Mononuclear cell (primary cell): ENCODE data around the gene CMIP. TPM values are rescaled to one million over a fixed set of nuclear protein-coding genes. Genes with fewer than 3 reads are reported as not detected.

Source experiments
- H3K27me3 ChIP-seq: 2 replicates; pipeline ENCODE4 v1.6.0; 2011; ENCODE audit warnings: low read length, control low read depth; ENCODE audit not compliant: insufficient read depth
- H3K4me1 ChIP-seq: 2 replicates; pipeline ENCODE4 v1.5.1; 2011; ENCODE audit warnings: mild to moderate bottlenecking, low read length, control low read depth; ENCODE audit not compliant: insufficient read depth
- H3K4me3 ChIP-seq: 2 replicates; pipeline ENCODE4 v1.5.1; 2011; ENCODE audit warnings: mild to moderate bottlenecking, low read length, moderate library complexity
- H3K9me3 ChIP-seq: 2 replicates; pipeline ENCODE4 v1.5.1; 2011; ENCODE audit warnings: low read depth, mild to moderate bottlenecking, control low read depth, low read length
- total RNA-seq: library from RNA; depleted of rRNA; stranded (reverse); fragments of >200 nt; gene quantifications from one replicate; pipeline ENCODE4 v1.2.3, GENCODE V29; 2012

Gene CMIP
- total RNA-seq, 1 donor: 29.6 TPM

DNA sequence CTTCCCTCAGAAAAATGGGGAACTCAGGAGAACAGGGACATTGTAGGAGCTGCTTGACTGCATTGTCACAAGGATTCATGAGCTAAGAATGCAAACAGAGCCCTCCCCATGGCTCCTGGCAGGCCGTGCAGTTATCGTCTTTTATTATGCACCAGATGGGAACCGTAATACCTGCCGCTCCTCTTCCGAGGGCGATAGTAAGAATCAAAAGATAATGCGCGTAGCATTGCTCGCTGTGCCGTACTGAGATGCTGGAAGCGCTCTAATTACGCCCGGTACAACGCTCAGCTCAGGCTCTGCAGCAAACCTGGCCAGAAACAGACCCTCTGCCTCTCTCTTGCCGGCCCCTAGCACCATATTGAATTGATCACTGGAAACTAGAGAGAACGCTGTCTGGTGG is 247.4 kb downstream of the CMIP start:
- H3K9me3 ChIP-seq: no peaks in the 10 kb centered on the region
- H3K4me1 ChIP-seq: no peaks in the 10 kb centered on the region
- no peak overlapping the region for H3K4me3 ChIP-seq
- H3K27me3 ChIP-seq: no peaks in the 10 kb centered on the region

DNA sequence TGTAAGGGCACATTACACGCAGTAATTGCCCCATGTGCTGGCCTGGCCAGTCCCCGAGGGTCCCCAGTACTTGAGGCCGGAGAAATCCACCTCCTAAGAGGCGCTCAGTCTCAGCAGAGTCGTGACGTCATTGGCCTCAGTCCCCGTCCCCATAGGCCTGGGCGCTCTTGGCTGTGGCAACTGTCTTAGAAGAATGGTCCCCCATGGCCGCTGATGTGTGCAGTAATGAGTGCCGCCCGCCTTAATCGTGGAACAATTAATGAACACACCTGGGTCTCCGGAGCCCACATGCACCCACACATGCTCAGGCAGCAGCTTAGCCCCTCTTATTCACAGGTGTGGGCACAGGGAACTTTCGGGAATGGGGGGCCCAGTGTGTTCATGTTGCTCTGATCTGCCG is 248.0 kb downstream of the CMIP start:
- H3K4me3 ChIP-seq: no peak overlapping the region
- H3K4me1 ChIP-seq: no peaks in the 10 kb centered on the region
- H3K27me3 ChIP-seq: no peaks in the 10 kb centered on the region
- H3K9me3 ChIP-seq: no peaks in the 10 kb centered on the region

DNA sequence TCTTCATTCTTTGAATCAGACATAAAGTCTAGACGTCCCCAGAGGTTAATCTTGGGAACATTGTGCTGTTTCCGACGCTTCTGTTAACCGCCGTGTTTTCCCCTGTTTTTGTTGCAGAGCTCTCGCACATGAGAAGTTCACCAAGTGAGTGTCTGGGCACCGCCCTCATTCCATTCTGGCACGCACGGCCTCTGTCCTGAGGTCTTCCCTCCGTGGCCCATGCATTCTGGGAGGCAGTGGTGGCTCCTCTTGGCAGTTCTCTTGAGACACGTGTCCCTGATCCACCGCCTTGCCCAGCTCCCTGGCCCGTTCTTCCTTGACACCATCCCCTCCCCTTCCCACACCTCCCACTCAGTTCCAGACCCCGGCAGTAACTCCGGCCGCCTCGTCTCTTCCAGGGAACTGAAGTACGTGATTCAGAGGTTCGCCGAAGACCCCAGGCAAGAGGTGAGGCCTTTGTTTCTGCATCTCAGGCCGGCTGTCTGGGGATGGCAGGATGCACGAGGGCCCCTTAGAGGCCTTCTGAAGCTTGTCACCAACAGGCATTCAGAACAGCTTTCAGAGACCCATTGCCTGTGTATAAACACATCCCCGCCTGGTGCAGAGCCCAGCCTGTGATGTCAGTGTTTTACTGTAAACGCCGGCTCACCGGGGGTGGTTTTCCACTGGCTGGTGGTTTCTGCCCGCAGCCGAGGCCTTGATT is 248.6 kb downstream of the CMIP start:
- no peak overlapping the region for H3K4me3 ChIP-seq
- H3K27me3 ChIP-seq: no peaks in the 10 kb centered on the region
- H3K9me3 ChIP-seq: no peaks in the 10 kb centered on the region
- no peaks in the 10 kb centered on the region for H3K4me1 ChIP-seq

DNA sequence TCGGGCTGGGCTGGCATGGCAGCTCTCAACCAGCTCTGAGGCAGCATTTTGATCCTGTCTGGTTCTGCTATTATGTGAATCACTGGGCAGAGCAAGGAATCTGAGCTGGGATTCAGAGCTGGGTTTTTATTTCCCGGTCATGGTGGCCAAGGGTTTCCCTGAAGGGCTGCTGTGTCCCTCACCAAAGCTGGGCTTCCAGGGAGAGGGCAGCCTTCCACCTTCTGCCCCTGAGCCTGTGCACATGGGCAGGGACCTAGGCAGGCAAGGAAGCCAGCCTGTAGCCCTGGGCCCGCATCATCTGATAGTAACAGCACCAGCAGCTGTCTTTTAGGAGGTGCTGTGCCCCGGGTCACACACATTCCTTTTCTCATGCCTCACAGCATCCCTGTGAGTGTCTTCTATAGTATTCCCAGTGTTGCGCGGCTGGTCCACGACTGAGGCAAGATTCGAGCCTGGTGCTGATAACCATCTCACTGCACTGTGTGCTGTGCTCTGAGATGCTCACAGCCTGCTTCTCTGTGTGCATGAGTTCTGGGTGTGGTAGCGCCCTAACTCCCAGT is 249.2 kb downstream of the CMIP start:
- no peaks in the 10 kb centered on the region for H3K4me1 ChIP-seq
- H3K27me3 ChIP-seq: no peaks in the 10 kb centered on the region
- no peak overlapping the region for H3K4me3 ChIP-seq
- no peaks in the 10 kb centered on the region for H3K9me3 ChIP-seq

DNA sequence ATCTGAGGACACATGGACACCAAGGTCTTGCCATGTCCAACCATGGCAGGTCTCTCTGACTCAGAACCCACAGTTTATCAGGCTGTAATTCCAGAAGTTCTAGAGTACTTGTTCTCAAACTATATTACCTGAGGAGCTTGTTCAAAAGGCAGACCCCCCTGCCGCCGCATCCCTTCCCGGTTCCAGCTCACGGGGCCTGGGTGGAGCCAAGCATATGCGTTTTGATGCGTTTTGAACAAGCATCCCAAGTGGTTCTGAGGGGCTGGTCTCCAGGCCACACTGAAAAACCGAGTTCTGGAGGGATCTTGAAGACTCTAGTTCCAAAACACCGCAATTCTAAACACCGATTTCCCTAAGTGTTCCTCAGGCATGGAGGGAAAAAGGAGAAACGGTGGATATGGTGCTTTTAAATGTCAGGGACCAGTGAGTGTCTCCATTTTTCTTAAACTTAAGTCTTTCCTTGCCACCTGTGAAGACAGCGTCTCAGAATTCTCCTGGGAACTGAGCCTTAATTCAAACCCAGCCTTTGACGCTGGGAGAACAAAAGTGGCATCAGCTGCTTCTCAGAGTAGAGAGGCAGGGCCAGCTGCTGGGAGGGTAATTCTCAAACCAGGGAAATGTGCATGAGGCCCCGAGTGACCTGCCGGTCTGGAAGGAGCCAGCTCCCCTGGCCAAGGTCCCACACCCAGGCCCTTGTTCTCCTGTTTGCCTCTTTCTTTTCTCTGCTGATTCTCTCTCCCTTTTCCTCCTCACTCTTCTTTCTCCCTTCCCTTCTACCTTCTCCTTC is 250.1 kb downstream of the CMIP start:
- no peaks in the 10 kb centered on the region for H3K4me1 ChIP-seq
- no peaks in the 10 kb centered on the region for H3K9me3 ChIP-seq
- no peak overlapping the region for H3K4me3 ChIP-seq
- H3K27me3 ChIP-seq: no peaks in the 10 kb centered on the region

DNA sequence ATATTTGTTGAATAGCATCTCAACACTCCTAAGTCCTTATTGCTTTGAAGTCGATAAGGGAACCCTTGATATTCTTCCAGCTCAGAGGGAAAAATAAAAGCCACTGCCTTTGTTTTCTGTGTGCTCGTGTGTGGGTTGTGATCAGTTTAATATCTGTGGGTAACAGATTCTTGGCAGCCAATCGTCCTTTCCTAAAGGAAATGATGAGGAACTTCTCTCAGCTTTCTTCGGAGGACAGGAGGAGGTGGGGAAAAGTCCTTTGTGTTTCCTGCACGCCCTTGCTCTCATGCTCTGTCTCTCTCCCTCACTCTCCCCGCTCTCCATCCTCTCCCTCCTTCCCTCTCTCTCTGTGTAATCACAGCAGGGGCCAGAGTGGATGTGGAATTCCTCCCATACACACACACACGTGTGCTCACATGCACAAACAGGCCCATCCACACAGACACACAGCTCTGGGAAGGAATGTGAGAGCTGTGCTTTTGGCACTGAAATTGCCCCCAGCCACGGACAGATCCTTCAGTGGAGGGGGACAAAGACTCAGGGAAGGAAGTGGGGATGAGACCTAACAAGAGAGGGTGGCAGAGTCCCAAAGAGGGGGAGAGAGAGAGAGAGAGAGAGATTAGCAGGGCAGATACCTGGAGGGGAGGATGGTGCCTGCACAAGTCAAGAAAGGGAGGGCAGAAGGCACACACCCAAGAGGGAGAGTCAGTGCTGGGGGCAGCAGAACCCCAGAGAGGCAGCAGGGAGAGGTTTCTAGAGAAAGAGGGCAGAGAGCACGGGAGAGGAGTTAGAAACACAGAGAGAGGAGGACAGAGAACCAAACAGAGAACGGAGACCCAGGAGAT is 250.9 kb downstream of the CMIP start:
- H3K4me3 ChIP-seq: no peak overlapping the region
- H3K27me3 ChIP-seq: no peaks in the 10 kb centered on the region

DNA sequence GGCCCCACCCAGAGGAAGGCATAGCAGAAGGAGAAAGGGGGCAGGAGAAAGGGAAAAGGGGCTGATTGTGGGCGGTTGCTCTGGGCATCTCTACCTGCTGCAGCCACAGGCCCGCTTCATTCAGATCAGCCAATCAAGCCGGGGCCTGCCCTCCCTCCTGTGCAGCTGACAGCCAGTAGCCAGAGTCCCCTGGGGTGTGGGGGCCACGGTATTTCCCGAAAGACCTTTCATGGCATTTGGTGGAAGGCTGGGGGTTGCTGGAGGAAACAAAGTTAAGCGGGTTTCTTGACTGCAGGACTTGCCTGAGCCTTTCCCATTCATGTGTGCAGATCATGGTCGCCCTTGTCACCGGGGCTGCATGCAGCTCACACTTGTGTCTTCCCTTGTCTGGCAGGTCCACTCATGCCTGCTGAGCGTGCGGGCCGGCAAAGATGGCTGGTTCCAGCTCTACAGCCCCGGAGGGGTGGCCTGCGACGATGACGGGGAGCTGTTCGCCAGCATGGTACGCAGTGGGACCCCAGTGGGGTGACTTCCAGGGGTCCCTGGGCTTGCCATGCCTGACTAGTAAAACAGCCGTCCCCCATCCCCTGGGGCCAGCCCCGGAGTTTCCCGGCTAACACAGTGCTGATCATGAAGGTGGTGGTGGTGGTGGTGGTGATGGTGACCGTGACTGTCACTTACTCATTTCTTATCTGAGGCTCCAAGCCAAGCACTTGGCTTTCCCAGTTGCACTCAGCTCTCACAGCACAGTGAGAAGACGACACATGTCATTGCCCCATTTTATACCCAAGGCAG is 251.8 kb downstream of the CMIP start:
- Histone ChIP-seq H3K4me3 (no peak overlapping the region), H3K4me1 (no peaks in the 10 kb centered on the region), H3K9me3 (no peaks in the 10 kb centered on the region), H3K27me3 (no peaks in the 10 kb centered on the region)

More for the DNA sequence above, 250.9 kb downstream of the CMIP start:
- Histone ChIP-seq H3K4me1 (no peaks in the 10 kb centered on the region), H3K9me3 (no peaks in the 10 kb centered on the region)

DNA sequence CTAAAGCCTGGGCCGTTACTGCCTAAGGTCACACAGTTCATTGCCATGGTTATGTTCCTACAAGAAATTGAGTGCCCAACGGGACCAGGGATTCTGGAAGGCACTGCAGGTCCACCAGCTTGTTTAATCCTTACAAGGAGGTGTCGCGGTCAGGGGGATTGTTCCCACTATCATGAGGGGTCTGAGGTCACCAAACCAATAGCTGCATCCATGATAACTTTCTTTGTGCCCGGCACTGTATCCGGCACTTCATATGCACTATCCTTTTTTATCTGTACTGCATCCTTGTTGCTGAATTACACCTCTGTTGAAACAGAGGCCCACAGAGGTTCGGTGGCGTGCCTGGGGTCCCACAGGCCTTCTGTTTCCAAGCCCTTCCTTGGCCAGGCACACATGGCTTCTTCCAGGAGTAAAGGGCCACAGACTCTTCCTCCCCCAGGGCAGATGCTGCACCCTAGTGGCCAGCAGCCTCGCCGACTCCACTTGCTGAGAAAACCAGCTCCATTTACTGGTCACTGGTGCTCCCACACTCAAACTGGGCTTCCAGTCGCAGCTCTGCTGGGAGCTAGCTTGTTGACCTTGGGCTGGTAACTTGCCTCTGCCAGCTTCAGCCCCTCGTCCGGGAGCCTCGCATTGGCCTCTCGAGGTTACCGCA is 252.5 kb downstream of the CMIP start:
- Histone ChIP-seq H3K9me3 (no peaks in the 10 kb centered on the region), H3K27me3 (no peaks in the 10 kb centered on the region), H3K4me3 (no peak overlapping the region), H3K4me1 (no peaks in the 10 kb centered on the region)

DNA sequence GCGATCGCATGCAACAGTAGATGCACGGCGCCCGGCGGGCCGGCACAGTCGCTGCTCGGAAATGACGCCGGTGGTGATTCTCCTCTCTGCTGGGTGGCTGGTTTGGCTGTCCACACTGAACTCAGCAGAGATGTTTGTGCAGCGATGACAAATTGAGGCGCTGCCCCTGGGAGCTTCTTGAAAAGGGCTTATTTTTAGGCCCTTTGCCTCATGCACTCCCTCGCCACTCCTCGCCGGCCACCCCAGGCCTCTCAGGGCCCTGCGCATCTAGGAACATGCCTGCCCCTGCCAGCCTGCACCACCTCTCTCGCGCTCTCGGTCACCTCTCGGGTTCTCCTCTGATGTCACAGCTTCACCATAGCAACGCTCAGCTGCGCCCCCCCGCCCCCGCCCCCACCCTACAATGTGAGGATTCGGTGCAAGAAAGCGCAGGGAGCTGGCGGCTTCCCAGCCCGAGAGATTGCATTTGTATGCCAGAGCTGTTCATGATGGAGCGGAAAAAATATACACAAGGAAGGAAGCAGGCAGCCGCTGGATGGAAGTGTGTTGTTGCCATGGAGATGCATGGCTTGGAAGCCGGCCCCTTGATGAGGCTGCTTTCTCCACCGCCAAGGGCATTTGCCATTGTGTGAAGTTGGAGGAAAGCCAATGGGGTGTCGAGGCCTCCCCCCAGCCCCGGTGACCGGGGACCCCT is 253.2 kb downstream of the CMIP start:
- Histone ChIP-seq H3K4me3 (no peak overlapping the region), H3K27me3 (no peaks in the 10 kb centered on the region), H3K9me3 (no peaks in the 10 kb centered on the region), H3K4me1 (no peaks in the 10 kb centered on the region)

DNA sequence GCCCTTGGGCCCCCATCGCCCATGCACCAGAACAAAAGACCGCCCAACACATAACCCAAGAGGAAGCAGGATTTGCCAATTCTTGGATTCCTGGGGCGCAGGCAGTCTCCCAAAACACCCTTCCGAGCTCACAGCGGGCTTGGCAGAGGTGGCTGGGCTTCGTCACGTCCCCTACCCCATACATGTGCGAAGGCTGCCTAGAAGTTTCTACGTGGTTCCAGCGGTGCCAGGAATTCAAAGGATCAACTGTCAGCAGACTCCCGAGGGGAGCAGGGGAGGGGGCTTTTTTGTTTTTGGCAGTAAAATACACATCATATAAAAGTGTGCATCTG is 253.7 kb downstream of the CMIP start:
- Histone ChIP-seq H3K4me1 (no peaks in the 10 kb centered on the region), H3K4me3 (no peak overlapping the region), H3K9me3 (no peaks in the 10 kb centered on the region), H3K27me3 (no peaks in the 10 kb centered on the region)

DNA sequence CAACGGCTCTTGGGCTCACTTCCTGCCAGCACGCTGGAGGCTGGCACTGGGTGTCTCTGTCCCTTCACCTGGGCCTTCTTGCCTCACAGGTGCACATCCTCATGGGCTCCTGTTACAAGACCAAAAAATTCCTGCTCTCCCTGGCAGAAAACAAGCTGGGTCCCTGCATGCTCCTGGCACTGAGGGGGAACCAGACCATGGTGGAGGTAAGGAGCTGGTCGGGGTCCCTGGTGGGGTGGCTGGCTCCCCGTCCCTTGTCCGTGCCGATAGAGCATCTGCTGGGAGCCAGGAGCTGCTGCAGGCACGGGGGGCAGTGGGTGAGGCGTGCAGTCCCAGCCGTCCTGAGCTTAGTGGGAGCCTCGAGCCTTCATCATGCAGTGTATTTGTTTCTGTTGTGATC is 255.0 kb downstream of the CMIP start:
- H3K27me3 ChIP-seq: no peaks in the 10 kb centered on the region
- H3K9me3 ChIP-seq: no peaks in the 10 kb centered on the region
- no peaks in the 10 kb centered on the region for H3K4me1 ChIP-seq

DNA sequence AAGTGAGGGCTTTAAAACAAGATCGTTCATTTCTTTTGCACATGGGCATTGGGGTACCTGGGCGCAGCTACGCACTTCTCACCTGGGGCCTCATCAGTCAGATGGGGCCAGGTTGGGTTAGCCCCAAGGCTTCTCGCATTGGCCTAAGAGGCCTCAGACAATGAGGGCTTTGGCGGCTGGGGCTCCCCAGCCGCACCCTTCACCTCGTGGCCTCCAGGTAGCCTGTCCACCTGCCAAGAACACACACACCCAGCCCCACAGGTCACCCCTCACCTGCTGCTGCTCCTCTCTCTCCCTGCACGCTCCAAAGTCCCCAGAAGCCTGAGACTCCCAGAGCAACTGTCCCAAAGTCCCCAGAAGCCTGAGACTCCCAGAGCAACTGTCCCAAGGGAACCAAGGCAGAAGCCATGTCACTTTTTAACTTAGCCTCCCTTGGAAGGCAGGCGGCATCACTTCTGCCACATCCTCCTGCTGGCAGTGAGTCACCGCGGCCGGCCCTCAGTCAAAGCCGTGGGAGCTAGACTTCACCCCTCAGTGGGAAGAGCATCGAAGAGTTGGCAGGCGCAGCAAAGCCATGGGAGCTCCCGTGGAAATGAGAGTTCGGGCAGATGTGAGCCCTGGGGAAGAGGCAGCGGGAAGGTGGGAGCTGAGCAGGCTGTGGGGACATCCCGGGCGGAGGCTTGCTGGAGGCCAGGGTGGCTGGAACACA is 255.6 kb downstream of the CMIP start:
- Histone ChIP-seq H3K27me3 (no peaks in the 10 kb centered on the region), H3K4me3 (no peak overlapping the region), H3K4me1 (no peaks in the 10 kb centered on the region), H3K9me3 (no peaks in the 10 kb centered on the region)

More for the DNA sequence above, 255.0 kb downstream of the CMIP start:
- no peak overlapping the region for H3K4me3 ChIP-seq

DNA sequence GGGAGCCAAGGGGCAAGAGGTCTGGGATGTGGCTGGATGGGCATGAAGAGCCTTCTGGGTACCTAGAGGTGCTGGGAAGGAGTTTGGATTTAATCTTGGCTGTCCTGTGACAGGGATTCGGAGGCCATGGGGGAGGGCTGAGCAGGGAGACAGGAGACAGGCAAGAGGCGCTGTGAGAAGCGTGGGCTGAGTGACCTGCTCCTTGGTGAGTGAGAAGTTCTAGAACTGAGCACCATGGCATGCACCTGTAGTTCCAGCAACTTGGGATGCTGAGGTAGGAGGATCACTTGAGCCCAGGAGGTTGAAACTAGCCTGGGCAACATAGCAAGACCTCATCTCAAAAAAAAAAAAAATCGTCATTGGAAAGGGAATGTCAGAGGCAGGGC is 256.2 kb downstream of the CMIP start:
- no peaks in the 10 kb centered on the region for H3K27me3 ChIP-seq
- no peaks in the 10 kb centered on the region for H3K9me3 ChIP-seq
- H3K4me3 ChIP-seq: no peak overlapping the region
- no peaks in the 10 kb centered on the region for H3K4me1 ChIP-seq
